GM12874 (cell line): ENCODE results near the gene TMEM120B.

Experiments used
- CTCF ChIP-seq: IDR thresholded peaks from 2 replicates; pipeline ENCODE4 v1.5.1; 2011; ENCODE audit warnings: low read depth, mild to moderate bottlenecking, control low read depth, low read length, moderate library complexity; ENCODE audit not compliant: insufficient read depth

TMEM120B gene

GRCh38 chr12:121823101-121823726, 110.7 kb downstream of the TMEM120B start:
- TF ChIP-seq CTCF, result no peak

GRCh38 chr12:121823727-121824115, 111.2 kb downstream of the TMEM120B start:
- no peak for TF ChIP-seq CTCF

- no peak for TF ChIP-seq CTCF
Observed at GRCh38 chr12:121825041-121825523, 112.5 kb downstream of the TMEM120B start.

GRCh38 chr12:121826318-121827150, 114.0 kb downstream of the TMEM120B start:
- TF ChIP-seq CTCF, result no peak

- TF ChIP-seq CTCF, result no peak
Observed at GRCh38 chr12:121827351-121828099, 115.0 kb downstream of the TMEM120B start.

- TF ChIP-seq CTCF, result no peak
Observed at GRCh38 chr12:121828306-121828705, 115.8 kb downstream of the TMEM120B start.

GRCh38 chr12:121828826-121829225, 116.3 kb downstream of the TMEM120B start:
- TF ChIP-seq CTCF, result no peak
